KMS-11 (cell line): ENCODE data around the gene SGTA.

Experiments used
- H2AFZ ChIP-seq: fragments of 200-600 bp; sonication (generic); 2 replicates; pipeline ENCODE4 v1.6.1; 2016; ENCODE audit warnings: antibody characterized with exemption, mixed run types, low read depth
- H3K27ac ChIP-seq: fragments of 200-600 bp; sonication (generic); 2 replicates; pipeline ENCODE4 v1.6.1; 2016; ENCODE audit warnings: mild to moderate bottlenecking, mixed run types
- H3K27me3 ChIP-seq: fragments of 200-600 bp; sonication (generic); 2 replicates; pipeline ENCODE4 v1.6.1; 2017; ENCODE audit warnings: mild to moderate bottlenecking, low read depth, mixed run types, moderate library complexity; ENCODE audit not compliant: insufficient read depth
- H3K36me3 ChIP-seq: fragments of 200-600 bp; sonication (generic); 2 replicates; pipeline ENCODE4 v1.6.1; 2017; ENCODE audit warnings: mild to moderate bottlenecking, mixed run types; ENCODE audit not compliant: insufficient read depth
- H3K4me1 ChIP-seq: fragments of 200-600 bp; sonication (generic); 2 replicates; pipeline ENCODE4 v1.6.1; 2016; ENCODE audit warnings: mild to moderate bottlenecking, low read depth, mixed run types; ENCODE audit not compliant: poor library complexity, severe bottlenecking
- H3K4me2 ChIP-seq: fragments of 200-600 bp; sonication (generic); 2 replicates; pipeline ENCODE4 v1.7.0; 2016; ENCODE audit warnings: mild to moderate bottlenecking, mixed run types
- H3K4me3 ChIP-seq: fragments of 200-600 bp; sonication (generic); IDR thresholded peaks from 2 replicates; pipeline ENCODE4 v1.6.1; 2017; ENCODE audit warnings: low read depth, low read length, mixed read lengths; ENCODE audit not compliant: insufficient read depth
- H3K79me2 ChIP-seq: fragments of 200-600 bp; sonication (generic); 2 replicates; pipeline ENCODE4 v1.6.1; 2016; ENCODE audit warnings: low read depth, mixed run types; ENCODE audit not compliant: insufficient read depth
- H3K9ac ChIP-seq: fragments of 200-600 bp; sonication (generic); 2 replicates; pipeline ENCODE4 v1.6.1; 2016; ENCODE audit warnings: mild to moderate bottlenecking, mixed run types
- H4K20me1 ChIP-seq: fragments of 200-600 bp; sonication (generic); 2 replicates; pipeline ENCODE4 v1.6.1; 2016; ENCODE audit warnings: mild to moderate bottlenecking, mixed run types; ENCODE audit not compliant: insufficient read depth
- CTCF ChIP-seq: fragments of 200-600 bp; sonication (generic); conservative IDR thresholded peaks from 2 replicates; pipeline ENCODE4 v1.6.1; 2017; ENCODE audit warnings: low read depth, mild to moderate bottlenecking, antibody characterized with exemption, low read length, moderate library complexity, mixed read lengths

SGTA gene

GRCh38 chr19:2775556-2776430, 7.3 kb downstream of the SGTA start:
- H3K4me1 ChIP-seq: no peaks in the 10 kb centered on the region
- no peak overlapping the region for H3K27ac ChIP-seq
- no peaks in the 10 kb centered on the region for H3K27me3 ChIP-seq
- TF ChIP-seq CTCF: no peak
- no peaks in the 10 kb centered on the region for H3K36me3 ChIP-seq
- H3K79me2 ChIP-seq: peaks cover 89% of the 10 kb centered on the region
- no peak overlapping the region for H3K9ac ChIP-seq
- H3K4me2 ChIP-seq: no peak overlapping the region
- no peak overlapping the region for H3K4me3 ChIP-seq
- no peak overlapping the region for H2AFZ ChIP-seq
- peaks cover 4% of the 10 kb centered on the region; the same call in 1 of the 2 replicates for H4K20me1 ChIP-seq

- H4K20me1 ChIP-seq: no peaks in the 10 kb centered on the region; the same call in 1 of the 2 replicates
- H3K4me3 ChIP-seq: no peak overlapping the region
These were observed 8.0 kb downstream of the SGTA start for GRCh38 chr19:2774953-2775555.

GRCh38 chr19:2774083-2774679, 8.9 kb downstream of the SGTA start:
- Histone ChIP-seq H3K27ac (no peak overlapping the region), H3K79me2 (peaks cover 82% of the 10 kb centered on the region), H3K4me1 (no peaks in the 10 kb centered on the region), H3K9ac (no peak overlapping the region), H3K4me2 (no peak overlapping the region), H3K4me3 (no peak overlapping the region), H3K36me3 (no peaks in the 10 kb centered on the region), H4K20me1 (no peaks in the 10 kb centered on the region; the same call in 1 of the 2 replicates), H2AFZ (no peak overlapping the region), H3K27me3 (no peaks in the 10 kb centered on the region)
- TF ChIP-seq CTCF: no peak

More at GRCh38 chr19:2774953-2775555, 8.0 kb downstream of the SGTA start:
- no peak overlapping the region for H3K9ac ChIP-seq
- no peak for TF ChIP-seq CTCF
- H3K27ac ChIP-seq: no peak overlapping the region
- no peaks in the 10 kb centered on the region for H3K36me3 ChIP-seq
- H3K4me1 ChIP-seq: no peaks in the 10 kb centered on the region
- no peaks in the 10 kb centered on the region for H3K27me3 ChIP-seq
- H2AFZ ChIP-seq: no peak overlapping the region
- peaks cover 89% of the 10 kb centered on the region for H3K79me2 ChIP-seq
- no peak overlapping the region for H3K4me2 ChIP-seq

- no peak overlapping the region for H3K4me2 ChIP-seq
- no peak overlapping the region for H3K4me3 ChIP-seq
- no peak for TF ChIP-seq CTCF
- peaks cover 60% of the 10 kb centered on the region for H3K79me2 ChIP-seq
- no peaks in the 10 kb centered on the region for H3K36me3 ChIP-seq
- no peak overlapping the region for H3K9ac ChIP-seq
- H3K27me3 ChIP-seq: no peaks in the 10 kb centered on the region
- H3K4me1 ChIP-seq: no peaks in the 10 kb centered on the region
- H3K27ac ChIP-seq: no peak overlapping the region
- H4K20me1 ChIP-seq: no peaks in the 10 kb centered on the region; the same call in 1 of the 2 replicates
- H2AFZ ChIP-seq: no peak overlapping the region
These were observed 11.0 kb downstream of the SGTA start for GRCh38 chr19:2771786-2772674.
